GM12801 (cell line): ENCODE data around the gene BCL11B.

Experiments
- TF ChIP-seq, protein P1 (sequence below): IDR thresholded peaks from one replicate; pipeline ENCODE4 v1.5.1; 2011; ENCODE audit warnings: control low read depth; ENCODE audit not compliant: insufficient read length; ENCODE audit errors: extremely low read depth

BCL11B gene

DNA sequence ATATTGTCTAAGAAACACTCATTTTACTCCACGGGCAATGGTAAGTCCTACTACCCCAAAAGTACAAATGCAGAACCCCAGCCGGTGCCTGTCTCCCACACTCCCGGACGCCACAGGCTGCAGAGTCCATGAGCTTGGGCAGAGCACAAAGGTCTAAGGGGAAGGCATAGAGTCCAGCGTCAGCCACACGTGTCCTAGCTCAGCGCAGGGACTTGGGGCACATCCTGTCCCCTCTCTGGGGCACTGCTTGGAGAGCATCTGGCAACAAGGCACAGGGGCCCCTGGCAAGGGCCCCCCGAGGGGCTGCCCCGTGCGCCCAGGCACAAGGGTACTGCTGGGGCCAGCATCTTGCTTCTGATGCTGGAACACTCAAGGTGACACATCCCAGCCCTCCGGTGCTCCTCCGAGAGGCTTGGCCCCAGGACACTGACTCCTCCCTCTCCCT, 58.4 kb downstream of the BCL11B start:
- TF ChIP-seq, protein P1, sequence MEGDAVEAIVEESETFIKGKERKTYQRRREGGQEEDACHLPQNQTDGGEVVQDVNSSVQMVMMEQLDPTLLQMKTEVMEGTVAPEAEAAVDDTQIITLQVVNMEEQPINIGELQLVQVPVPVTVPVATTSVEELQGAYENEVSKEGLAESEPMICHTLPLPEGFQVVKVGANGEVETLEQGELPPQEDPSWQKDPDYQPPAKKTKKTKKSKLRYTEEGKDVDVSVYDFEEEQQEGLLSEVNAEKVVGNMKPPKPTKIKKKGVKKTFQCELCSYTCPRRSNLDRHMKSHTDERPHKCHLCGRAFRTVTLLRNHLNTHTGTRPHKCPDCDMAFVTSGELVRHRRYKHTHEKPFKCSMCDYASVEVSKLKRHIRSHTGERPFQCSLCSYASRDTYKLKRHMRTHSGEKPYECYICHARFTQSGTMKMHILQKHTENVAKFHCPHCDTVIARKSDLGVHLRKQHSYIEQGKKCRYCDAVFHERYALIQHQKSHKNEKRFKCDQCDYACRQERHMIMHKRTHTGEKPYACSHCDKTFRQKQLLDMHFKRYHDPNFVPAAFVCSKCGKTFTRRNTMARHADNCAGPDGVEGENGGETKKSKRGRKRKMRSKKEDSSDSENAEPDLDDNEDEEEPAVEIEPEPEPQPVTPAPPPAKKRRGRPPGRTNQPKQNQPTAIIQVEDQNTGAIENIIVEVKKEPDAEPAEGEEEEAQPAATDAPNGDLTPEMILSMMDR: no peak

DNA sequence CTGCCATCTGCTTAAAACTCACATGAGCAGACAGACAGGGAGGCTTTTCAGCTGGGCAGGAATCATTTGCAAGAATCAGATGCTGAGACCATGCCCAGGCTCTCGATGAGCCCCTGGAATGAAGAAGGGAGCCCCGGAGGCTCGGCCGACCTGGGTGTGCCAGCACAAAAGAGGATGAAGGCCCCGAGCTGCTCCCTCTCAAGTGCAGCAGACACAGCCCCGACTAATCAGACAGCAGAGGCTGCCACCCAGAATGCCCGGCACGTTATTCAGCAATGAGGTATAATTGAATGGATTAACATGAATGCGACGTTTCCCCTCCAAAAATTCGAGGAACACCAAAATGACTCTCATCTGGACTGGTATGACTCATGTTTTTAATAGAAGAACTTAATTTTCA, 58.9 kb downstream of the BCL11B start:
- TF ChIP-seq, protein P1: no peak

DNA sequence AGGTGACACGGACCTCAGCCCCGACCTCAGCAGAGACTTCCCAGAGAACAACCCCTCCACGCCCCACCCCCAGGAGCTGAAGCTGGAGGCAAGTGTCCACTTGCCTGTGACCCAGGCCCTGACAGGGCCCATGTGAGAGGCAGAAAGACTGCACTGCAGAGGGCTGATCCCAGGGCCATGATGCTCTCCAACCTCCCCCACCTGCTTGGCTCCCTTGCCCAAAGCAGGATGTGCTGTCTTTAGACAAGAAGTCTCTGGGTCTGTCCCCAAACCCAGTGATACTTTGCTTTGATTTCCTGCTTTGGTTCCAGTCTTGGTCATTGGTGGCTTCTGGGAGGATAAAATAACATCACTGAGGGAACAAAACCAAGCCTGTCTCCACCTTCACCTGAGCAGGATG, 59.4 kb downstream of the BCL11B start:
- TF ChIP-seq, protein P1: no peak

DNA sequence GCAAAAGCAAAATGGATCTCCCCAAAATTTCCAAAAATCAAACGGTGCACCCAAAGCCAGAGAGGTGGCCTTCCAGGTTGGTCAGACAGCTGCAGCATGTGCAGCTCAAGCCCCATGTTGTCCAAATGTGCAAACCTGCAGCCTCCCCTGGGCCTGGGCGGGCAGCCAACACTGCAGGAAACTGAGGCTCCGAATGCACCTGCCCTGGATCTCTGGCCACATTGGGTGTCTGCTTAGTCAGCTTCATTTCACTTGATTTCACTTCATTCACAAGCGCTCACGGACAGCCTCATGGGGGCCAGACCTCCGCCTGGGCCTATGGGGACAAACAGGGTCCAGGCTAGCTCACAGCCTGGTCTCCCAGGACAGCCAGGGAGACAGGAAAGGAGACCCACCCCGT, 59.8 kb downstream of the BCL11B start:
- TF ChIP-seq, protein P1: no peak

DNA sequence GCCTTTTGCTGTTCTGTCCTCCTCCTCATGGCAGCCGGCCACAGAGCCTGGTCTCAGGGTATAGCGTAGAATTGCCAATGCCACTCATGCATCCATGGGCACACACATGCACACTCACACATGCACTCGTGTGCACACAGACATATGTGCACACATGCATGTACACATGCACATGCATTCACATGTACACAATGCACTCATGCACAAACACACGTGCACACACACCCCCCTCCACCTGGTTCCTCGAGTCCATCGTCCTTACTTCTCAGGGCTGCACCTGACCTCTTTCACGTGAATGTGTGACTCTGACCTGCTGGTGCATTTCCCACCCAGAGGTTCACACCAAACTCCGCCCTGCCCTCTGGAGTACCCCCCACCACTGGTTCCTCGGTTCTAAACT, 60.6 kb downstream of the BCL11B start:
- TF ChIP-seq, protein P1: no peak

DNA sequence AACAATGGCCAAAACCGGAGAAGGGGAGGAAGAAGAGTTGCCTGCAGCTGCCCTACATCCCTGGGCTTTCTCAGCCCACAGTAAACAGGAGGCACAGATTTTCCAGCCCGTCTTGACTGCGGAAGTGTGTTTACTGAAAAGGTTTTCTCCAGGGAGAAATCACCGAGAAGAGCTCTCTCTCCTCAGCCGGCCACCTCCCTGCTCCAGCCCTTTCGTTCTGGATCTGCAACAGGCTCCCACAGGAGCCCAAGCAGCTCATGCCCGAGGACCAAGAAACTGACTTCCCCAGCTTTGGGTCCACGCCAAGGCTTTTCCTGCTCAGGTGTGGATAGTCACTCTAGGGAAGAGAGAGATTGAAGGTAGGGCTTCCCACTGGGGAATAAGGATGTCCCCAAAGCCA, 61.7 kb downstream of the BCL11B start:
- TF ChIP-seq, protein P1: no peak

DNA sequence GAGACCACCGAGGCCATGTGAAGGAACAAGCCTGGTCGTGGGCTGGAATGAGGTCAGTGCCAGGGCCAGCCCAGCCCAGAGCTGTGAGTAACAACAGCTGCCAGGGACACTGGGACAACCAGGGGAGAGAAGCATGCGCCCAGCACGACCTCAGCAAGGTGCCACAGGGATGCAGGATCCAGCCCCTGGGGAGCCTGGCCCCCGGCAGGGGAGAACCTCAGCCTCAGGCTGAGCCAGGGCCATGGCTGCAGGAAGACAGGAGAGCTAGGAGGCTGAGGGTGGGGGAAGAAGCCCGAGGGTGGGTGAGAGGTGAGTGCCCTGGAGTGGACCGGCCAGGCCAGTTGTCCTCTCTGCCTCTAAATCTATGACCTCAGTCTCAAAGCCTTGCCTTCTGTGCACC, 62.6 kb downstream of the BCL11B start:
- TF ChIP-seq, protein P1: no peak

DNA sequence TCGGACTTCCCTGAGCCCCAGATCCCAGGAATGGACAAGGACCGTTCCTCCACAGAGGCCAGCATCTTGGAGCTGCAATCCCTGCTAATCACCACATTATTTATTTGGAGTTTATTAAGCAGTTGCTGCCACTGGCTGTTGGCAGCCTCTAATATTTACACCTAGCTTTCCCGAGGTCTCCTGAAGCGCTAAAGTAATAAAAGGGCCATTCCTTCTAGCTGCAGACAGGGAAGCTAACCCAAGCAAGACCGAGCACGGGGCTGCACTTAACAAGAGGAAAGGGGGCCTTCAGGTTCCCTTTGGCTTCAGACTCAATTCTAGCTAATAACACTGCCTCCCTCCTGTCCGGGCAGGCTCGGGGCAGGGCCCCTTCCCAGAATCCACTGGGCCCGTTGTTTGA, 63.7 kb downstream of the BCL11B start:
- TF ChIP-seq, protein P1: no peak
